ENCODE data around the gene GOLPH3.

The GOLPH3 gene

GRCh38 chr5:32165597-32165996 is 8.5 kb downstream of the GOLPH3 start:
- Histone ChIP-seq H3K36me3 (ENCODE audit: insufficient read depth, low read length) (peaks cover 6% of the 10 kb centered on the region), H3K27me3 (ENCODE audit: control insufficient read depth in 1 of 2, insufficient read depth in 2 of 2, low read length in 2 of 2) (no peaks in the 10 kb centered on the region), H3K4me3 (ENCODE audit: low read depth in 1 of 2, low read length in 2 of 2) (no peak overlapping the region), H3K9ac (ENCODE audit: low read length) (no peak overlapping the region), H3K9me3 (ENCODE audit: low read length) (no peaks in the 10 kb centered on the region), H3K27ac (ENCODE audit: low read depth, low read length) (peak overlapping the region; percentile 73), H3K4me1 (ENCODE audit: insufficient read depth, low read length) (peaks cover 52% of the 10 kb centered on the region)

DNA sequence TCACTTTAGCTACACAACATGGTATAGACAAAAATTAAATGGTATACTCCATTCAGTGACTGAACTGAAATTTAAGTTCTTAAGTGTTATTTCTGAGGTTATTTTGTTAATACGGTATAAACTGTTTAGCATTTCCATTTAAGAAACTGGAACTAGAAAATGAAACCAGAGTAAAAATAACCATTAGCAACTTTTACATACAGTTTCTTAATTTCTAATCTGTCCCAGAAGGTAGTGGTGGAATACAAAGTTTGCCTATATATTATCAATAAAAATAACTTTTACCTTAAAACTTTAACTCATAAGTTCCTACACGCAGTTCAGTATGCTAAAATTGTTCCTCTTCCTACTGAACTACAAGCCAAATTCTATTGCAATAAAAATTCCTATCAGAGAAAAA is 10.3 kb downstream of the GOLPH3 start:
- Histone ChIP-seq H3K27me3 (ENCODE audit: control insufficient read depth in 1 of 2, insufficient read depth in 2 of 2, low read length in 2 of 2) (no peaks in the 10 kb centered on the region), H3K27ac (ENCODE audit: low read depth, low read length) (no peak overlapping the region), H3K9me3 (ENCODE audit: low read length) (no peaks in the 10 kb centered on the region), H3K9ac (ENCODE audit: low read length) (no peak overlapping the region), H3K4me1 (ENCODE audit: insufficient read depth, low read length) (peaks cover 53% of the 10 kb centered on the region), H3K4me3 (ENCODE audit: low read depth in 1 of 2, low read length in 2 of 2) (no peak overlapping the region), H3K36me3 (ENCODE audit: insufficient read depth, low read length) (no peaks in the 10 kb centered on the region)

DNA sequence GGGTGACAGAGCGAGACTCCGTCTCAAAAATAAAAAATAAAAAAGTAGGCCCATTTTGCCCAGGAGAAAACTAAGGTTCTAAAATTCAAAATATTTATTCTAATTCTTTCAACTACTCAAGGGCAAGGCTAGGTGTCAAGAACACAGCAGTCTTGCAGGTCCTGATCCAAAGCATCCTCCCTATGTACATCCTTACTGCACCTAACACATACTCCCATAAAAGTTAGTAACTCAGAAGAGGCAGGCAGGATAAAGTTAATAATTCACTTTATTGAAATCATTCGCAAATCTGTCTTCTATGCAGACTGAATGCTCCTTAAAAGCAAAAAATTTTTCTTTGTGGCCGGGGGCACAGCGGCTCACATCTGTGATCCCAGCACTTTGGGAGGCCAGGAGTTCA is 11.1 kb downstream of the GOLPH3 start:
- H3K4me1 ChIP-seq (ENCODE audit: insufficient read depth, low read length) = peaks cover 53% of the 10 kb centered on the region
- no peak overlapping the region for H3K9ac ChIP-seq (ENCODE audit: low read length)
- H3K9me3 ChIP-seq (ENCODE audit: low read length) = no peaks in the 10 kb centered on the region
- H3K4me3 ChIP-seq (ENCODE audit: low read depth in 1 of 2, low read length in 2 of 2) = no peak overlapping the region
- no peaks in the 10 kb centered on the region for H3K27me3 ChIP-seq (ENCODE audit: control insufficient read depth in 1 of 2, insufficient read depth in 2 of 2, low read length in 2 of 2)
- no peaks in the 10 kb centered on the region for H3K36me3 ChIP-seq (ENCODE audit: insufficient read depth, low read length)
- no peak overlapping the region for H3K27ac ChIP-seq (ENCODE audit: low read depth, low read length)

GRCh38 chr5:32160228-32160627 is 13.9 kb downstream of the GOLPH3 start:
- no peak overlapping the region for H3K9ac ChIP-seq (ENCODE audit: low read length)
- H3K27ac ChIP-seq (ENCODE audit: low read depth, low read length) = no peak overlapping the region
- H3K4me3 ChIP-seq (ENCODE audit: low read depth in 1 of 2, low read length in 2 of 2) = no peak overlapping the region
- H3K9me3 ChIP-seq (ENCODE audit: low read length) = no peaks in the 10 kb centered on the region
- H3K27me3 ChIP-seq (ENCODE audit: control insufficient read depth in 1 of 2, insufficient read depth in 2 of 2, low read length in 2 of 2) = no peaks in the 10 kb centered on the region
- no peaks in the 10 kb centered on the region for H3K36me3 ChIP-seq (ENCODE audit: insufficient read depth, low read length)
- peaks cover 40% of the 10 kb centered on the region for H3K4me1 ChIP-seq (ENCODE audit: insufficient read depth, low read length)

- no peaks in the 10 kb centered on the region for H3K9me3 ChIP-seq (ENCODE audit: low read length)
- H3K4me1 ChIP-seq (ENCODE audit: insufficient read depth, low read length) = peaks cover 40% of the 10 kb centered on the region
- H3K27ac ChIP-seq (ENCODE audit: low read depth, low read length) = no peak overlapping the region
- no peak overlapping the region for H3K4me3 ChIP-seq (ENCODE audit: low read depth in 1 of 2, low read length in 2 of 2)
- H3K36me3 ChIP-seq (ENCODE audit: insufficient read depth, low read length) = no peaks in the 10 kb centered on the region
- no peak overlapping the region for H3K9ac ChIP-seq (ENCODE audit: low read length)
- H3K27me3 ChIP-seq (ENCODE audit: control insufficient read depth in 1 of 2, insufficient read depth in 2 of 2, low read length in 2 of 2) = no peaks in the 10 kb centered on the region
These were observed 14.6 kb downstream of the GOLPH3 start for GRCh38 chr5:32159328-32160072.

GRCh38 chr5:32158679-32158975 is 15.5 kb downstream of the GOLPH3 start:
- no peaks in the 10 kb centered on the region for H3K27me3 ChIP-seq (ENCODE audit: control insufficient read depth in 1 of 2, insufficient read depth in 2 of 2, low read length in 2 of 2)
- no peak overlapping the region for H3K4me3 ChIP-seq (ENCODE audit: low read depth in 1 of 2, low read length in 2 of 2)
- H3K9me3 ChIP-seq (ENCODE audit: low read length) = no peaks in the 10 kb centered on the region
- no peaks in the 10 kb centered on the region for H3K36me3 ChIP-seq (ENCODE audit: insufficient read depth, low read length)
- no peak overlapping the region for H3K9ac ChIP-seq (ENCODE audit: low read length)
- H3K4me1 ChIP-seq (ENCODE audit: insufficient read depth, low read length) = peaks cover 49% of the 10 kb centered on the region
- no peak overlapping the region for H3K27ac ChIP-seq (ENCODE audit: low read depth, low read length)

DNA sequence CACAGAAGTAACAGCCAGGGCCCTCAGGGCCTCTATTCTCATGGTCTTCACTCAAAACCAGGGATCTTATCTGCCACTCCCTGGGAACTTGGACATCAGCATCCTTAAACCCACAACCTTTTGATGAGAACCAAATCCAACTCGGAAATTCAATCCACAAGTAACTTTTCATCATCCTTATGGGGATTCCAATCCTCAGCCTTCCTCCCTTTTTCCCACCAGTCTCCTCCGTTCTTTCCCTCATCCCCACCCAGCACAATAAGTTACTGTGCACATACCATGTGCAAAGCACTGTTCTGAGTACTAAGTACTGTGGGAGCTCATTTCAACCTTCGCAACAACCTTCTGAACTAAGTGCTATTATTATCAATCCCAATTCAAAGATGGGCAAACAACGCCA is 17.0 kb downstream of the GOLPH3 start:
- H3K9me3 ChIP-seq (ENCODE audit: low read length) = no peaks in the 10 kb centered on the region
- no peaks in the 10 kb centered on the region for H3K36me3 ChIP-seq (ENCODE audit: insufficient read depth, low read length)
- no peak overlapping the region for H3K9ac ChIP-seq (ENCODE audit: low read length)
- no peak overlapping the region for H3K27ac ChIP-seq (ENCODE audit: low read depth, low read length)
- no peaks in the 10 kb centered on the region for H3K27me3 ChIP-seq (ENCODE audit: control insufficient read depth in 1 of 2, insufficient read depth in 2 of 2, low read length in 2 of 2)
- H3K4me1 ChIP-seq (ENCODE audit: insufficient read depth, low read length) = peaks cover 56% of the 10 kb centered on the region
- H3K4me3 ChIP-seq (ENCODE audit: low read depth in 1 of 2, low read length in 2 of 2) = no peak overlapping the region

- Histone ChIP-seq H3K27me3 (ENCODE audit: control insufficient read depth in 1 of 2, insufficient read depth in 2 of 2, low read length in 2 of 2) (no peaks in the 10 kb centered on the region), H3K4me1 (ENCODE audit: insufficient read depth, low read length) (peaks cover 56% of the 10 kb centered on the region), H3K36me3 (ENCODE audit: insufficient read depth, low read length) (no peaks in the 10 kb centered on the region), H3K9ac (ENCODE audit: low read length) (no peak overlapping the region), H3K9me3 (ENCODE audit: low read length) (no peaks in the 10 kb centered on the region), H3K27ac (ENCODE audit: low read depth, low read length) (no peak overlapping the region), H3K4me3 (ENCODE audit: low read depth in 1 of 2, low read length in 2 of 2) (no peak overlapping the region)
These were observed 17.5 kb downstream of the GOLPH3 start for GRCh38 chr5:32156635-32157034.

- Histone ChIP-seq H3K9ac (ENCODE audit: low read length) (no peak overlapping the region), H3K27ac (ENCODE audit: low read depth, low read length) (no peak overlapping the region), H3K27me3 (ENCODE audit: control insufficient read depth in 1 of 2, insufficient read depth in 2 of 2, low read length in 2 of 2) (no peaks in the 10 kb centered on the region), H3K36me3 (ENCODE audit: insufficient read depth, low read length) (no peaks in the 10 kb centered on the region), H3K4me1 (ENCODE audit: insufficient read depth, low read length) (peaks cover 63% of the 10 kb centered on the region), H3K4me3 (ENCODE audit: low read depth in 1 of 2, low read length in 2 of 2) (no peak overlapping the region), H3K9me3 (ENCODE audit: low read length) (no peaks in the 10 kb centered on the region)
These were observed 18.9 kb downstream of the GOLPH3 start for GRCh38 chr5:32155211-32155610.

DNA sequence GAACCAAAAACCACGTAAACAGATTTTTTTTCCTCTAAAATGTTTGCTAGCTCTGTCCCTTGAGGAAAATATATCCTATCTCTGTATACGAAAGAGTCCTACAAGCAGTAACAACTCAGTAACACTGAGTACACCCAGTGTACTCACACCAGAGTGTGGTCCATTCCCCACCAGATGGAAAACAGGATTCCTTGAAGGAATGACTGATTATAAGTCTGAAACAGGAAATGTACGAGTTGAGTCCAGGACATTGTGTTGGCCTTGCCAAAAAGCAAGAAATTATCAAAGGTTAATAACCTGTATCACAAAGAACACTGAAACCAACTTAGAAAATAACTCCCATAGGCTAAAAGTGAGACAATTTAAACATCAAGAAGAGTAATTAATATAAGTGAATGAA is 20.4 kb downstream of the GOLPH3 start:
- Histone ChIP-seq H3K4me3 (ENCODE audit: low read depth in 1 of 2, low read length in 2 of 2) (no peak overlapping the region), H3K9ac (ENCODE audit: low read length) (no peak overlapping the region), H3K4me1 (ENCODE audit: insufficient read depth, low read length) (peaks cover 55% of the 10 kb centered on the region), H3K27me3 (ENCODE audit: control insufficient read depth in 1 of 2, insufficient read depth in 2 of 2, low read length in 2 of 2) (no peaks in the 10 kb centered on the region), H3K9me3 (ENCODE audit: low read length) (no peaks in the 10 kb centered on the region), H3K36me3 (ENCODE audit: insufficient read depth, low read length) (no peaks in the 10 kb centered on the region), H3K27ac (ENCODE audit: low read depth, low read length) (no peak overlapping the region)

GRCh38 chr5:32151198-32151597 is 22.9 kb downstream of the GOLPH3 start:
- H3K4me1 ChIP-seq (ENCODE audit: insufficient read depth, low read length) = peaks cover 53% of the 10 kb centered on the region

DNA sequence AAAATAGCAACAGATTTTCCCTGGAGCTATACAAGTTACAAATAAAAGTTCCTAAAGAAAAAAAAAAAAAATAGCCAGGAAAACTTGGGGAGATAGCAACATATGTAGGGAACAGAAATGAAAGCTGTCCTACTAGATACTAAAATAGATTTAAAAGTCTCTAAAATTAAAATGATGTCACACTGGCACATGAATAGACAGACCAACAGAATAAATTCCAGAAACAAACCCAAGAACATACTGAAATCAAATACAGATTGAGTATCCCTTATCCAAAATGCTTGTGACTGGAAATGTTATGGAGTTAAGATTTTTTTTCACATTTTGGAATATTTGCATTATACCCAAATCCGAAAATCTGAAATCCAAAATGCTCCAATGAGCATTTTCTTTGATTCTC is 23.8 kb downstream of the GOLPH3 start:
- H3K27ac ChIP-seq (ENCODE audit: low read depth, low read length) = no peak overlapping the region

More at GRCh38 chr5:32151198-32151597, 22.9 kb downstream of the GOLPH3 start:
- Histone ChIP-seq H3K27me3 (ENCODE audit: control insufficient read depth in 1 of 2, insufficient read depth in 2 of 2, low read length in 2 of 2) (no peaks in the 10 kb centered on the region), H3K4me3 (ENCODE audit: low read depth in 1 of 2, low read length in 2 of 2) (no peak overlapping the region), H3K36me3 (ENCODE audit: insufficient read depth, low read length) (no peaks in the 10 kb centered on the region), H3K9ac (ENCODE audit: low read length) (no peak overlapping the region), H3K9me3 (ENCODE audit: low read length) (no peaks in the 10 kb centered on the region), H3K27ac (ENCODE audit: low read depth, low read length) (no peak overlapping the region)

More for the DNA sequence above, 23.8 kb downstream of the GOLPH3 start:
- Histone ChIP-seq H3K27me3 (ENCODE audit: control insufficient read depth in 1 of 2, insufficient read depth in 2 of 2, low read length in 2 of 2) (no peaks in the 10 kb centered on the region), H3K9ac (ENCODE audit: low read length) (no peak overlapping the region), H3K4me3 (ENCODE audit: low read depth in 1 of 2, low read length in 2 of 2) (no peak overlapping the region), H3K4me1 (ENCODE audit: insufficient read depth, low read length) (peaks cover 61% of the 10 kb centered on the region), H3K36me3 (ENCODE audit: insufficient read depth, low read length) (no peaks in the 10 kb centered on the region), H3K9me3 (ENCODE audit: low read length) (no peaks in the 10 kb centered on the region)
